HepG2 (cell line): ENCODE data around the gene CPSF4. TPM values are rescaled to one million over a fixed set of nuclear protein-coding genes. Genes with fewer than 3 reads are reported as not detected.

ENCODE experiments used
- GLI4 ChIP-seq: sonication (generic); formaldehyde crosslinking; IDR thresholded peaks from 2 replicates; pipeline ENCODE4 v1.5.1; 2020; ENCODE audit warnings: missing genetic modification reagents, mild to moderate bottlenecking, moderate library complexity, borderline replicate concordance
- HNRNPH1 ChIP-seq: fragments of 200-400 bp; formaldehyde crosslinking; optimal IDR thresholded peaks from 2 replicates; pipeline ENCODE3; 2017; ENCODE audit warnings: mild to moderate bottlenecking, low read depth, low read length
- PCBP1 ChIP-seq: fragments of 200-400 bp; formaldehyde crosslinking; IDR thresholded peaks from 2 replicates; pipeline ENCODE4 v1.6.1; 2017; ENCODE audit warnings: mild to moderate bottlenecking, low read depth, low read length, borderline replicate concordance
- PPARG ChIP-seq: conservative IDR thresholded peaks from 2 replicates; pipeline ENCODE4 v1.6.1; 2016; ENCODE audit warnings: missing biosample characterization, missing genetic modification reagents
- RAD21 ChIP-seq: fragments of 450-650 bp; formaldehyde crosslinking; IDR thresholded peaks from 2 replicates; pipeline ENCODE4 v1.5.0; 2020; ENCODE audit warnings: mild to moderate bottlenecking
- RBM22 ChIP-seq: fragments of 200-400 bp; formaldehyde crosslinking; optimal IDR thresholded peaks from 2 replicates; pipeline ENCODE3; 2017; ENCODE audit warnings: mild to moderate bottlenecking, low read length, moderate library complexity
- RFX1 ChIP-seq: fragments of 450-650 bp; IDR thresholded peaks from 2 replicates; pipeline ENCODE4 v1.6.1; 2017
- SIN3B ChIP-seq: fragments of 150-350 bp; IDR thresholded peaks from 2 replicates; pipeline ENCODE4 v1.6.1; 2014; ENCODE audit warnings: low read length
- TEAD3 ChIP-seq: optimal IDR thresholded peaks from 2 replicates; pipeline ENCODE3; 2016; ENCODE audit warnings: borderline replicate concordance
- THRA ChIP-seq: sonication (generic); formaldehyde crosslinking; IDR thresholded peaks from 2 replicates; pipeline ENCODE4 v1.4.0; 2020; ENCODE audit warnings: missing genetic modification reagents, borderline replicate concordance
- ZFAT ChIP-seq: sonication (generic); formaldehyde crosslinking; conservative IDR thresholded peaks from 2 replicates; pipeline ENCODE4 v1.8.1; 2023; ENCODE audit warnings: missing genetic modification reagents, inconsistent platforms
- ZNF136 ChIP-seq: sonication (generic); formaldehyde crosslinking; IDR thresholded peaks from 2 replicates; pipeline ENCODE4 v1.8.1; 2022; ENCODE audit warnings: low read depth, mild to moderate bottlenecking, moderate library complexity, missing genetic modification reagents
- ZNF878 ChIP-seq: sonication (generic); formaldehyde crosslinking; IDR thresholded peaks from 2 replicates; pipeline ENCODE4 v1.8.1; 2023; ENCODE audit warnings: mild to moderate bottlenecking, missing genetic modification reagents, moderate library complexity
- ZSCAN25 ChIP-seq: sonication (generic); formaldehyde crosslinking; IDR thresholded peaks from 2 replicates; pipeline ENCODE4 v1.8.0; 2022; ENCODE audit warnings: mild to moderate bottlenecking, missing genetic modification reagents
- polyA plus RNA-seq, 8 experiments: library from polyadenylated mRNA; depleted of rRNA in 3 of 8; stranded (reverse) in 7 of 8; unstranded in 1 of 8; fragments of >200 nt; fragmentation: Illumina TruSeq in 4 of 8; extraction: Trizol in 4 of 8; gene quantifications; 2 replicates each; pipeline versions ENCODE4 v1.2.1 to v1.2.3, GENCODE V29; 2011 to 2016; ENCODE audit warnings: low read depth in 4 of 8, missing spikeins in 1 of 8, mixed read lengths in 1 of 8; ENCODE audit not compliant: insufficient read depth in 1 of 8
- total RNA-seq, 5 experiments: library from RNA; depleted of rRNA; stranded (reverse); fragments of >200 nt; fragmentation: Illumina TruSeq; extraction: Trizol; gene quantifications; 2 replicates each; pipeline ENCODE4 v1.2.3, GENCODE V29; 2016; ENCODE audit warnings: low read depth in 1 of 5
- TF ChIP-seq, protein P1 (sequence below): IDR thresholded peaks from 2 replicates; pipeline ENCODE4 v1.6.1; 2016
- TF ChIP-seq, protein P2 (sequence below): sonication (generic); formaldehyde crosslinking; IDR thresholded peaks from 2 replicates; pipeline ENCODE4 v1.4.0; 2020; ENCODE audit warnings: mild to moderate bottlenecking, low read depth, missing genetic modification reagents
- TF ChIP-seq, protein P3 (sequence below): sonication (generic); formaldehyde crosslinking; IDR thresholded peaks from 2 replicates; pipeline ENCODE4 v1.4.0; 2020; ENCODE audit warnings: mild to moderate bottlenecking, missing genetic modification reagents

CPSF4 gene
- total and polyA plus RNA-seq, 2 of the 13 experiments (the other 11 are each of a cell fraction or from before 2014, with no cell fraction given), result 34.1 to 49.6 TPM

GRCh38 chr7:99504603-99505323, 66.0 kb downstream of the CPSF4 start, which contains the start of gene ZKSCAN5 (continued):
- TF ChIP-seq RBM22 (no peak), ZNF136 (CRISPR knock-in tag) (0 out of 2 replicates have a peak, but pooled peaks have one; percentile 22), TEAD3 (CRISPR knock-in tag) (peak; percentile 10), ZNF878 (no peak), ZFAT (CRISPR knock-in tag) (no peak), PPARG (no peak), RFX1 (no peak), THRA (CRISPR knock-in tag) (no peak), ZSCAN25 (CRISPR knock-in tag) (peak; percentile 54; the same call in 1 of the 2 replicates), GLI4 (CRISPR knock-in tag) (peak; percentile 62; the same call in 1 of the 2 replicates), PCBP1 (peak; percentile 94), HNRNPH1 (no peak), SIN3B (peak; percentile 33), RAD21 (CRISPR knock-in tag) (no peak)
- TF ChIP-seq, protein P1, sequence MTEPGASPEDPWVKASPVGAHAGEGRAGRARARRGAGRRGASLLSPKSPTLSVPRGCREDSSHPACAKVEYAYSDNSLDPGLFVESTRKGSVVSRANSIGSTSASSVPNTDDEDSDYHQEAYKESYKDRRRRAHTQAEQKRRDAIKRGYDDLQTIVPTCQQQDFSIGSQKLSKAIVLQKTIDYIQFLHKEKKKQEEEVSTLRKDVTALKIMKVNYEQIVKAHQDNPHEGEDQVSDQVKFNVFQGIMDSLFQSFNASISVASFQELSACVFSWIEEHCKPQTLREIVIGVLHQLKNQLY (CRISPR knock-in tag), result no peak
- TF ChIP-seq, protein P2, sequence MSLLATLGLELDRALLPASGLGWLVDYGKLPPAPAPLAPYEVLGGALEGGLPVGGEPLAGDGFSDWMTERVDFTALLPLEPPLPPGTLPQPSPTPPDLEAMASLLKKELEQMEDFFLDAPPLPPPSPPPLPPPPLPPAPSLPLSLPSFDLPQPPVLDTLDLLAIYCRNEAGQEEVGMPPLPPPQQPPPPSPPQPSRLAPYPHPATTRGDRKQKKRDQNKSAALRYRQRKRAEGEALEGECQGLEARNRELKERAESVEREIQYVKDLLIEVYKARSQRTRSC (CRISPR knock-in tag), result no peak
- TF ChIP-seq, protein P3, sequence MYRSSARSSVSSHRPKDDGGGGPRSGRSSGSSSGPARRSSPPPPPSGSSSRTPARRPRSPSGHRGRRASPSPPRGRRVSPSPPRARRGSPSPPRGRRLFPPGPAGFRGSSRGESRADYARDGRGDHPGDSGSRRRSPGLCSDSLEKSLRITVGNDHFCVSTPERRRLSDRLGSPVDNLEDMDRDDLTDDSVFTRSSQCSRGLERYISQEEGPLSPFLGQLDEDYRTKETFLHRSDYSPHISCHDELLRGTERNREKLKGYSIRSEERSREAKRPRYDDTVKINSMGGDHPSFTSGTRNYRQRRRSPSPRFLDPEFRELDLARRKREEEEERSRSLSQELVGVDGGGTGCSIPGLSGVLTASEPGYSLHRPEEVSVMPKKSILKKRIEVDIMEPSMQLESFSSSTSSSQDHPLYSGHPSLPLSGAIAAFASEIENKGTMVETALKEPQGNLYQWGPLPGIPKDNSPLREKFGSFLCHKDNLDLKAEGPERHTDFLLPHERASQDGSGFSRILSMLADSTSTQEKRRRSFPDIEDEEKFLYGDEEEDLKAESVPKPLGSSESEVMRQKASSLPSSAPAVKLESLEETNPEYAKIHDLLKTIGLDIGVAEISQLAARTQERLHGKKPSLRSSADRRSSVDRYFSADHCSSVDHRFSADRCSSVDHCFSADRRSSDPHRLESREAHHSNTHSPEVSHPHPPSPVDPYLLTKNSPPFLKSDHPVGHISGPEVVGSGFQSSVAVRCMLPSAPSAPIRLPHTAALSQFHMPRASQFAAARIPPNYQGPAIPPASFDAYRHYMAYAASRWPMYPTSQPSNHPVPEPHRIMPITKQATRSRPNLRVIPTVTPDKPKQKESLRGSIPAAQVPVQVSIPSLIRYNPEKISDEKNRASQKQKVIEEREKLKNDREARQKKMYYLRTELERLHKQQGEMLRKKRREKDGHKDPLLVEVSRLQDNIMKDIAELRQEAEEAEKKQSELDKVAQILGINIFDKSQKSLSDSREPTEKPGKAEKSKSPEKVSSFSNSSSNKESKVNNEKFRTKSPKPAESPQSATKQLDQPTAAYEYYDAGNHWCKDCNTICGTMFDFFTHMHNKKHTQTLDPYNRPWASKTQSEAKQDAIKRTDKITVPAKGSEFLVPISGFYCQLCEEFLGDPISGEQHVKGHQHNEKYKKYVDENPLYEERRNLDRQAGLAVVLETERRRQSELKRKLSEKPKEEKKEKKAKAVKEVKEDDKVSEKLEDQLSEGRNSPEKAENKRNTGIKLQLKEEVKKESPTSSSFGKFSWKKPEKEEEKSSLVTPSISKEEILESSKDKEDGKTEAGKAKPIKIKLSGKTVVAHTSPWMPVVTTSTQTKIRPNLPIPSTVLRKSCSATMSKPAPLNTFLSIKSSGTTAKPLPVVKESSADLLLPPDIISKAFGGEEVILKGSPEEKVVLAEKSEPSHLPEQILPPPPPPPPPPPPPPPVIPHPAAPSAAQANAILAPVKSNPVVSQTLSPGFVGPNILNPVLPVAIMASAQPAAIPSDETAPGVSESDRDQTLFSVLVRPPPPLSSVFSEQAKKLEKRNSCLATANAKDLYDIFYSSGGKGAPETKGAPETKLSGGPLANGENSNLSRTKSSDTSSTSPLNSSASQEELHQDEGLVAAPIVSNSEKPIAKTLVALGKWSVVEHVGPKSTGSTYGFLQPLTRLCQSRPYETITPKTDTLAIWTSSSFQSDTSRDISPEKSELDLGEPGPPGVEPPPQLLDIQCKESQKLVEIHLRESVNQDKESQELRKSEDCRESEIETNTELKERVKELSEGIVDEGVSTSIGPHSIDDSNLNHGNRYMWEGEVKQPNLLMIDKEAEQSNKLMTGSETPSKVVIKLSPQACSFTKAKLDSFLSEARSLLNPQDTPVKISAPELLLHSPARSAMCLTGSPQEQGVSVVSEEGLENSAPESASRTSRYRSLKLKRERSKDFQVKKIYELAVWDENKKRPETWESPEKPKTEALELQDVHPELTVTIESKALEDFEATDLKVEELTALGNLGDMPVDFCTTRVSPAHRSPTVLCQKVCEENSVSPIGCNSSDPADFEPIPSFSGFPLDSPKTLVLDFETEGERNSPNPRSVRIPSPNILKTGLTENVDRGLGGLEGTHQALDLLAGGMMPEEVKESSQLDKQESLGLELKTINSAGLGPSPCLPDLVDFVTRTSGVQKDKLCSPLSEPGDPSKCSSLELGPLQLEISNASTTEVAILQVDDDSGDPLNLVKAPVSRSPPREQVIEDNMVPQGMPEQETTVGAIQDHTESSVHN (CRISPR knock-in tag), result no peak
